ENCODE measurements around the gene CDH3. TPM values are rescaled to one million over a fixed set of nuclear protein-coding genes. Genes with fewer than 3 reads are reported as not detected.

Gene CDH3
- total and polyA plus RNA-seq, 2 of the 8 experiments (the other 6 are each of a cell fraction or from before 2014, with no cell fraction given) = 146 to 171 TPM

GRCh38 chr16:68719993-68720489, 74.9 kb downstream of the CDH3 start:
- H2AK5ac ChIP-seq (ENCODE audit: low read depth, low read length) = no peak overlapping the region
- H4K8ac ChIP-seq (ENCODE audit: extremely low read depth, insufficient read depth, low read length) = no peak overlapping the region
- H3K18ac ChIP-seq (ENCODE audit: extremely low read depth, low read length) = no peak overlapping the region
- no peaks in the 10 kb centered on the region for H3K79me2 ChIP-seq (ENCODE audit: control insufficient read depth in 1 of 2, insufficient read depth in 2 of 2, low read length in 2 of 2)
- no peak overlapping the region for H2BK12ac ChIP-seq (ENCODE audit: low read depth, low read length)
- H2BK15ac ChIP-seq (ENCODE audit: low read length) = no peak overlapping the region
- no peaks in the 10 kb centered on the region for H3K23me2 ChIP-seq (ENCODE audit: low read depth, low read length)
- WGBS, 2 experiments (ENCODE audit: extremely low coverage in 1 of 2, insufficient coverage in 1 of 2, insufficient read length in 1 of 2, insufficient replicate concordance in 2 of 2, low coverage in 1 of 2, low lambda C conversion rate in 2 of 2, missing lambda C conversion rate in 1 of 2) = 90% methylated on average over 1 of the region's 2 CpGs; no CpG with 5 or more reads in 1 of the 2 experiments
- no peak overlapping the region for H4K5ac ChIP-seq (ENCODE audit: insufficient read length, low read depth, low read length)
- H3K36me3 ChIP-seq (ENCODE audit: control insufficient read depth in 2 of 4, insufficient read depth in 4 of 4, low read length in 3 of 4) = no peaks in the 10 kb centered on the region
- H3K79me1 ChIP-seq (ENCODE audit: low read depth, low read length) = no peaks in the 10 kb centered on the region
- H2AFZ ChIP-seq (ENCODE audit: low read length) = no peak overlapping the region
- H4K91ac ChIP-seq (replicated peaks; ENCODE audit: insufficient read length, low read length) = no peak overlapping the region
- peaks cover 0 to 4% (median under 1%) of the 10 kb centered on the region in 4 experiments; a peak in 1 of 7 replicates for H3K4me1 ChIP-seq (replicated peaks in 1 of 4; ENCODE audit: control insufficient read depth in 3 of 4, insufficient read depth in 4 of 4, low read length in 3 of 4)
- no peak for TF ChIP-seq EZH2 (IDR thresholded peaks at IDR 0.05; ENCODE audit: low read depth, low read length, severe bottlenecking)
- no peak for TF ChIP-seq ASH2L (IDR thresholded peaks at IDR 0.05; ENCODE audit: low read length)
- H4K20me1 ChIP-seq (replicated peaks in 1 of 2; ENCODE audit: control insufficient read depth in 1 of 2, insufficient read depth in 2 of 2, low read length in 2 of 2) = no peaks in the 10 kb centered on the region
- no peak overlapping the region for H3K27ac ChIP-seq (ENCODE audit: low read depth, low read length)
- H3K4me3 ChIP-seq (ENCODE audit: extremely low read depth in 1 of 4, insufficient read depth in 2 of 4, low read depth in 3 of 4, low read length in 4 of 4) = no peak overlapping the region
- no peaks in the 10 kb centered on the region for H3K27me3 ChIP-seq (replicated peaks in 1 of 4; ENCODE audit: control insufficient read depth in 3 of 4, extremely low read depth in 1 of 4, insufficient read depth in 3 of 4, low read length in 3 of 4)
- no peak for FAIRE-seq
- H3K4ac ChIP-seq (replicated peaks; ENCODE audit: insufficient read length, low read depth, low read length) = no peak overlapping the region
- no peak overlapping the region for H2BK120ac ChIP-seq (replicated peaks; ENCODE audit: low read depth, low read length)
- H2BK5ac ChIP-seq (ENCODE audit: low read depth, low read length) = no peak overlapping the region
- CTCF ChIA-PET (ENCODE audit: partially characterized antibody) = no interaction called here
- H3K23ac ChIP-seq (ENCODE audit: insufficient read length) = no peak overlapping the region
- DNase-seq (ENCODE audit: low read depth in 1 of 2, low spot score in 2 of 2) = no peak
- no peak overlapping the region for H3K56ac ChIP-seq (replicated peaks; ENCODE audit: insufficient read length, low read depth, low read length)
- H3K9ac ChIP-seq (replicated peaks in 1 of 4; ENCODE audit: extremely low read depth in 1 of 4, low read depth in 3 of 4, low read length in 3 of 4) = no peak overlapping the region
- no peak overlapping the region for H3K4me2 ChIP-seq (ENCODE audit: insufficient read depth in 1 of 2, low read depth in 2 of 2, low read length in 2 of 2)
- POLR2A ChIA-PET (ENCODE audit: partially characterized antibody) = no interaction called here
- H3K14ac ChIP-seq (ENCODE audit: insufficient read length) = no peak overlapping the region
- H2BK20ac ChIP-seq (ENCODE audit: low read length) = no peak overlapping the region
- no peaks in the 10 kb centered on the region for H3K9me3 ChIP-seq (ENCODE audit: insufficient read depth in 2 of 2, low read depth in 1 of 2, low read length in 1 of 2)
